ENCODE data around the gene ARHGEF4. TPM values are rescaled to one million over a fixed set of nuclear protein-coding genes. Genes with fewer than 3 reads are reported as not detected.

The ARHGEF4 gene
- total RNA-seq, 1 experiment from 2014 or later: 12.6 TPM

DNA sequence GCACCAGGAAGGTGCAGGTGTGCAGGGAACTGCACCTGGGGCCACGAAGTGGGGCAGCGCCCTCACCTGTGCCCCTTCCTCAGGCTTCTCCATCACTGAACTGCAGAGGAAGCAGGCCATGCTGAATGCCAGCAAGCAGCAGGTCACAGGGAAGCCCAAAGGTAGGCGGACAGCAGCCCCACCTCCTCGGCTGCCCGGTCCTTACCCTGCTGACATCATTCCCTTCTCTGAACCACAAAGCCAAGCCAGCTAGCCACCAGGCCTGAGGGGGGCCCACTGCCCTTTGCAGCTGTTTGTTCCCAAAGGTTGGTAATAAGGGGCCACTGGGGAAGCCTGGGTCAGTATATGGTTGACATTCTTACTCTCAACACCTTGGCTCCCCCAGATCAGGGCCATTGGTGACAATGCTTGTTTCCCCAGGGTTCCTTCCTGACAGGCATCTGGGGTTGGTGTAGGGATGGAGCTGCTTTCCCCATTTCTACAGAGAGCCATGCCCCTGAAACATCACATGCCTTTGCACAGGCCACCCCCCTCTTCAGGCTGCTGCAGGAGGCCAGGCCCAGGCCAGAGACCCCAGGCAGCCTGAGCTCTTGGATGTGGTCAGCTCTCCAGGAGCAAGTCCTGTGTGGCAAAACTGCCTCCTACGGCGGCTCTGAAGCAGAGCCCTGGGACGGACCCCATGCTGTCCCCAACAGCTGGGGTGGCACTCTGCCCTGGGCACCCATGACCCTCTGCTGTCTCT, 208.7 kb downstream of the ARHGEF4 start:
- Histone ChIP-seq H2BK5ac (ENCODE audit: insufficient read length, low read length) (no peak overlapping the region), H3K79me1 (ENCODE audit: insufficient read depth, low read depth, low read length, poor library complexity, severe bottlenecking) (no peaks in the 10 kb centered on the region), H3T11ph (ENCODE audit: low read length) (no peak overlapping the region), H3K27me3 (ENCODE audit: insufficient read depth, low read length) (no peaks in the 10 kb centered on the region), H3K4me2 (ENCODE audit: insufficient read depth, insufficient read length, low read length) (no peak overlapping the region), H4K91ac (ENCODE audit: insufficient read length, low read depth, low read length) (no peak overlapping the region), H4K20me1 (ENCODE audit: control insufficient read depth, insufficient read depth, insufficient read length) (peaks cover 2% of the 10 kb centered on the region), H3K23me2 (ENCODE audit: insufficient read length, low read depth, low read length, poor library complexity, severe bottlenecking) (no peaks in the 10 kb centered on the region), H3K14ac (ENCODE audit: insufficient read depth, low read length) (no peak overlapping the region), H4K5ac (ENCODE audit: insufficient read length, low read depth, low read length) (no peak overlapping the region), H2AK5ac (ENCODE audit: insufficient read length, low read length) (no peak overlapping the region), H3K18ac (ENCODE audit: insufficient read length, low read depth, low read length) (no peak overlapping the region), H2BK12ac (ENCODE audit: insufficient read length, low read depth, low read length) (no peak overlapping the region), H4K8ac (replicated peaks; ENCODE audit: insufficient read length, low read depth, low read length) (no peak overlapping the region), H3K23ac (ENCODE audit: insufficient read length, low read depth, low read length) (no peak overlapping the region), H3K9me3 (ENCODE audit: control insufficient read depth, low read depth, low read length) (no peaks in the 10 kb centered on the region), H3K27ac (ENCODE audit: insufficient read length, low read depth, low read length) (no peak overlapping the region), H2BK15ac (ENCODE audit: low read depth, low read length) (no peak overlapping the region), H2BK120ac (ENCODE audit: low read depth, low read length, poor library complexity, severe bottlenecking) (no peak overlapping the region), H3K4ac (ENCODE audit: low read depth, low read length) (no peak overlapping the region), H3K79me2 (ENCODE audit: insufficient read depth, low read length) (no peaks in the 10 kb centered on the region), H3K4me1 (ENCODE audit: insufficient read depth, low read length) (no peaks in the 10 kb centered on the region), H2BK20ac (ENCODE audit: low read depth, low read length, poor library complexity, severe bottlenecking) (no peak overlapping the region), H2AFZ (ENCODE audit: low read length) (no peak overlapping the region), H3K9ac (ENCODE audit: extremely low read depth, insufficient read length, low read length) (no peak overlapping the region), H3K56ac (ENCODE audit: insufficient read length, low read depth, low read length) (no peak overlapping the region)
- TF ChIP-seq CTCF (conservative IDR thresholded peaks at IDR 0.05): no peak
- no peak for DNase-seq
- Mint-ChIP-seq H3K27ac (no peak overlapping the region; a peak in 1 of 7 replicates), H3K36me3 (ENCODE audit: insufficient read depth in 1 of 3, low read depth in 3 of 3) (peaks cover 14 to 37% (median 35%) of the 10 kb centered on the region in 3 experiments; a peak in 6 of 7 replicates), H3K9me3 (no peaks in the 10 kb centered on the region), H3K4me3 (no peak overlapping the region), H3K4me1 (peaks cover 9% of the 10 kb centered on the region in 2 experiments), H3K27me3 (ENCODE audit: low read depth) (no peaks in the 10 kb centered on the region; the same call in 1 of the 2 replicates)
- WGBS (ENCODE audit: extremely low coverage, insufficient read length, low lambda C conversion rate): no CpG with 5 or more reads among the region's 8 CpGs
